Neural progenitor cell (in vitro differentiated cells): ENCODE data around the gene TRAPPC2. TPM values are rescaled to one million over a fixed set of nuclear protein-coding genes. Genes with fewer than 3 reads are reported as not detected.

Source experiments
- DNase-seq: peaks from one replicate; pipeline ENCODE4 v3.0.0-alpha.2; 2016; ENCODE audit warnings: low spot score
- H2AFZ ChIP-seq: fragments of 200-600 bp; sonication (generic); replicated peaks from 2 replicates; pipeline ENCODE4 v1.6.1; 2016; ENCODE audit warnings: antibody characterized with exemption
- H3F3A ChIP-seq: fragments of 200-600 bp; sonication (generic); 2 replicates; pipeline ENCODE4 v1.6.1; 2016; ENCODE audit warnings: antibody characterized with exemption, low read depth
- H3K27ac ChIP-seq: fragments of 200-600 bp; sonication (generic); 2 replicates; pipeline ENCODE4 v1.5.1; 2016; ENCODE audit warnings: mild to moderate bottlenecking
- H3K27me3 ChIP-seq: fragments of 200-600 bp; sonication (generic); 2 replicates; pipeline ENCODE4 v1.6.1; 2016; ENCODE audit warnings: mild to moderate bottlenecking, moderate library complexity
- H3K36me3 ChIP-seq: fragments of 200-600 bp; sonication (generic); 2 replicates; pipeline ENCODE4 v1.5.1; 2016
- H3K4me1 ChIP-seq: fragments of 200-600 bp; sonication (generic); 2 replicates; pipeline ENCODE4 v1.6.1; 2016; ENCODE audit warnings: mixed run types
- H3K4me2 ChIP-seq: fragments of 200-600 bp; sonication (generic); 2 replicates; pipeline ENCODE4 v1.6.1; 2016
- H3K4me3 ChIP-seq: fragments of 200-600 bp; sonication (generic); 2 replicates; pipeline ENCODE4 v1.5.1; 2016
- H3K79me2 ChIP-seq: fragments of 200-600 bp; sonication (generic); 2 replicates; pipeline ENCODE4 v1.6.1; 2016; ENCODE audit warnings: low read depth
- H3K9ac ChIP-seq: fragments of 200-600 bp; sonication (generic); 2 replicates; pipeline ENCODE4 v1.6.1; 2016
- H3K9me3 ChIP-seq: fragments of 200-600 bp; sonication (generic); 2 replicates; pipeline ENCODE4 v1.5.1; 2016; ENCODE audit warnings: low read depth
- H4K20me1 ChIP-seq: fragments of 200-600 bp; sonication (generic); 2 replicates; pipeline ENCODE4 v1.6.1; 2016; ENCODE audit warnings: low read depth
- H3K27ac Mint-ChIP-seq: 3 replicates; pipeline ENCODE4 v1.8.0; 2021; ENCODE audit warnings: mixed read lengths
- H3K27me3 Mint-ChIP-seq: 2 replicates; pipeline ENCODE4 v1.8.0; 2022; ENCODE audit warnings: low read depth, mild to moderate bottlenecking, inconsistent platforms, moderate library complexity, mixed read lengths; ENCODE audit not compliant: insufficient read depth
- H3K36me3 Mint-ChIP-seq: 3 replicates; pipeline ENCODE4 v1.8.0; 2021; ENCODE audit warnings: mixed read lengths
- H3K4me1 Mint-ChIP-seq: 3 replicates; pipeline ENCODE4 v1.8.0; 2021; ENCODE audit warnings: mixed read lengths
- H3K4me3 Mint-ChIP-seq: 3 replicates; pipeline ENCODE4 v1.8.0; 2021; ENCODE audit warnings: mild to moderate bottlenecking, moderate library complexity, mixed read lengths
- H3K9me3 Mint-ChIP-seq: 3 replicates; pipeline ENCODE4 v1.8.0; 2020; ENCODE audit warnings: mixed read lengths
- CTCF ChIP-seq: fragments of 200-600 bp; sonication (generic); IDR thresholded peaks from 2 replicates; pipeline ENCODE4 v1.5.1; 2017; ENCODE audit warnings: antibody characterized with exemption, mild to moderate bottlenecking
- EZH2 ChIP-seq: fragments of 200-600 bp; sonication (generic); IDR thresholded peaks from 2 replicates; pipeline ENCODE4 v1.6.1; 2017; ENCODE audit warnings: antibody characterized with exemption, mild to moderate bottlenecking, moderate library complexity
- EZH2phosphoT487 ChIP-seq: fragments of 200-600 bp; sonication (generic); IDR thresholded peaks from 2 replicates; pipeline ENCODE4 v1.6.1; 2017; ENCODE audit warnings: antibody characterized with exemption
- total RNA-seq: library from RNA; depleted of rRNA; stranded (reverse); fragments of >200 nt; gene quantifications from 2 replicates; pipeline ENCODE4 v1.2.3, GENCODE V29; 2015; ENCODE audit warnings: low replicate concordance

TRAPPC2 gene
- total RNA-seq, 1 donor from 2014 or later = 31.6 TPM

DNA sequence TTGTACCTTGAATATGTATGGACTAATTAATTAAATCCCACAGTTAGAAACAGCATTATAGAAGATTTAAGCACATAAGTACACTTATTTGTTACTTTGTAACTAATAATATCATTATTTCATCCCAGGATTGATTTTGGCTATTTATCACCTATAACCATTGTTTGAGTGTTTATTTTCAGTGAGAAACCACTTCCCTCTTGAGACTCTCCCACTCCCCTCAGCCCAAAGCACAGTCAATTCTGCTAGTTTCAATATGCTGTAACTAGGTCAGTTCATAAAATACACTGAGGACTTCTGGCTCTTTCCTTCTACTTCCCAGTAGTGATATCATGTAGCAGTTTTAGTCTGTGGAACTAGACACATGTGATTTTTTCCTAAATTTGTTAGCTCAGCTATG lies 16.4 kb upstream of the TRAPPC2 start:
- no peak overlapping the region for H3K4me3 ChIP-seq
- no peak for TF ChIP-seq EZH2phosphoT487
- TF ChIP-seq CTCF = no peak
- TF ChIP-seq EZH2 = no peak
- Mint-ChIP-seq H3K27me3 (no peaks in the 10 kb centered on the region), H3K4me1 (no peaks in the 10 kb centered on the region), H3K36me3 (peaks cover 8% of the 10 kb centered on the region), H3K9me3 (no peaks in the 10 kb centered on the region), H3K4me3 (no peak overlapping the region), H3K27ac (no peak overlapping the region)
- H3K27me3 ChIP-seq = no peaks in the 10 kb centered on the region
- H3K4me1 ChIP-seq = no peaks in the 10 kb centered on the region
- no peak overlapping the region for H3K9ac ChIP-seq
- H4K20me1 ChIP-seq = no peaks in the 10 kb centered on the region
- H2AFZ ChIP-seq = no peak overlapping the region
- no peak for DNase-seq
- no peak overlapping the region for H3K4me2 ChIP-seq
- no peaks in the 10 kb centered on the region for H3F3A ChIP-seq
- H3K36me3 ChIP-seq = peaks cover 6% of the 10 kb centered on the region
- no peaks in the 10 kb centered on the region for H3K9me3 ChIP-seq
- H3K79me2 ChIP-seq = no peaks in the 10 kb centered on the region
- H3K27ac ChIP-seq = no peak overlapping the region

- H3K9ac ChIP-seq = no peak overlapping the region
- H4K20me1 ChIP-seq = no peaks in the 10 kb centered on the region
- no peaks in the 10 kb centered on the region for H3K9me3 ChIP-seq
- H2AFZ ChIP-seq = no peak overlapping the region
- peaks cover 12% of the 10 kb centered on the region for H3K36me3 Mint-ChIP-seq
- no peaks in the 10 kb centered on the region for H3F3A ChIP-seq
- TF ChIP-seq EZH2phosphoT487 (no peak), CTCF (peak; percentile 59)
- H3K36me3 ChIP-seq = peaks cover 6% of the 10 kb centered on the region
- no peak overlapping the region for H3K27ac Mint-ChIP-seq
- no peak overlapping the region for H3K4me3 ChIP-seq
- no peaks in the 10 kb centered on the region for H3K27me3 ChIP-seq
- H3K9me3 Mint-ChIP-seq = no peaks in the 10 kb centered on the region
- no peak overlapping the region for H3K4me2 ChIP-seq
- H3K27ac ChIP-seq = no peak overlapping the region
- H3K79me2 ChIP-seq = no peaks in the 10 kb centered on the region
- no peaks in the 10 kb centered on the region for H3K4me1 Mint-ChIP-seq
- no peaks in the 10 kb centered on the region for H3K27me3 Mint-ChIP-seq
- peak overlapping the region; percentile 15 for H3K4me3 Mint-ChIP-seq
- no peaks in the 10 kb centered on the region for H3K4me1 ChIP-seq
- DNase-seq = peak; percentile 31
These were observed 15.8 kb upstream of the TRAPPC2 start for GRCh38 chrX:13750204-13750603.

DNA sequence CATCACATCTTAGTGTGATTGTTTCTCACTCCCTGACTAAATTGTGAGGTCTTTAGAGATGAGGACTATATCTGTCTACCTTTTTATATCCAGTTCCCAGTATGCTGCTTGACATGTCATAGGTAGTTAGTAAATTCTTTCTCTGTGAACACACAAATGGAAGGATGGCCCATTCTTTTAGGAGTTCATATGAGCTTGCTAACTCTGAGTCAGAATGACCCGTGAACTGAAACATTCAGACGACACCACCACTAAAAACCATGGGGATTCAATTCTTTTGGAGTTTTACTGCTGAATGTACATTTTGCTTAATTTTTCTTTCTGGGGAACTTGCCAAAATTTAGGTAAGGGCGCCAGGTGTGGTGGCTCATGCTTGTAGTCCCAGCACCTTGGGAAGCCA lies 14.1 kb upstream of the TRAPPC2 start:
- peaks cover 6% of the 10 kb centered on the region for H3K36me3 ChIP-seq
- Mint-ChIP-seq H3K9me3 (no peaks in the 10 kb centered on the region), H3K4me1 (no peaks in the 10 kb centered on the region), H3K27me3 (no peaks in the 10 kb centered on the region), H3K36me3 (peaks cover 12% of the 10 kb centered on the region), H3K27ac (no peak overlapping the region), H3K4me3 (no peak overlapping the region)
- H3K79me2 ChIP-seq = no peaks in the 10 kb centered on the region
- no peaks in the 10 kb centered on the region for H3F3A ChIP-seq
- no peaks in the 10 kb centered on the region for H3K9me3 ChIP-seq
- no peak overlapping the region for H3K4me3 ChIP-seq
- H3K27me3 ChIP-seq = no peaks in the 10 kb centered on the region
- TF ChIP-seq EZH2 = no peak
- no peak for TF ChIP-seq CTCF
- TF ChIP-seq EZH2phosphoT487 = no peak
- H4K20me1 ChIP-seq = no peaks in the 10 kb centered on the region
- no peak overlapping the region for H3K4me2 ChIP-seq
- no peak overlapping the region for H3K9ac ChIP-seq
- H3K4me1 ChIP-seq = no peaks in the 10 kb centered on the region
- no peak for DNase-seq
- no peak overlapping the region for H3K27ac ChIP-seq
- H2AFZ ChIP-seq = no peak overlapping the region
